Stimulated activated CD8-positive, alpha-beta memory T cell treated with anti-CD3 and anti-CD28 coated beads, Interleukin-4, amount 100 ng/mL, for 24 hours (primary cell): ENCODE measurements around the gene GRIA1.

Source experiments
- DNase-seq: peaks from one replicate; pipeline ENCODE4 v3.0.0-alpha.2; 2020; ENCODE audit warnings: low read depth

GRIA1 gene

DNA sequence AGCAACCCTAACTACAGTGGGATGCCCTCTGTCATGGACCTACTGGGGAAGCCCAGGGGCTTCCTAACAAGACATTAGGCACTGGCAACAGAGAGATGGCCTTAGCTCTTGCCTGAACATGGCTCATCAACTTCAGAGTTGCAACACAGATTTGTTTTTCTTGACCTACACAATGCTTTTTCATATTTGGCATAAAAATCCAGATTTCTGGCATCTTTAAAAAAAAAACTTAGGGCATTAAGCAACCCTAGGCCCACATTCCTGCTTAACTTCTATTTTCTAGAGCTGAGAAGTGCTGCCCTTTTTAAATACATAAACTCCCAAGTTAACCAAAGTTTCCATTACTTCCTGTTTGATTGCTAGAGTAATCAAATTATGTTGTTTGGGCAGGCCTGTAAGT is 8.0 kb downstream of the GRIA1 start:
- DNase-seq, result no peak

DNA sequence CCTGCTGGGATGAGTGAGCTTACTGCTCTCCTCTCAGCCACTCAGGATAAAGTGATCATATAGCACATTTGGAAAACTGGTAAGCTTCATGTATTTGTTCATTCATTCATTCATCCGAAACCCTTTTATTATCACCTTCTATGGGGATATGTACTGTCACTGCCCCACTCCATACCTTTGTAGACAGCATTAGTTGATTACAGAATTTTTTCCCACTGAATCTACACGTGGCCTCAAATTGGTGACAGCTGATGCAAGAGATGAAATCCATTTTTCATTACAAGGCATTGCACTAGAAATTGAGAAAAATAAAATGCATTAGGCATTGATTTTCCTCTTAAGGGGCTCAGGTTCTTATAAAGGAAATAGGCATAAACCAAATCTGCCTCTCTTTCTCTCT is 9.7 kb downstream of the GRIA1 start:
- DNase-seq, result no peak

- no peak for DNase-seq
Observed at GRCh38 chr5:153504726-153505125, 14.3 kb downstream of the GRIA1 start.

DNA sequence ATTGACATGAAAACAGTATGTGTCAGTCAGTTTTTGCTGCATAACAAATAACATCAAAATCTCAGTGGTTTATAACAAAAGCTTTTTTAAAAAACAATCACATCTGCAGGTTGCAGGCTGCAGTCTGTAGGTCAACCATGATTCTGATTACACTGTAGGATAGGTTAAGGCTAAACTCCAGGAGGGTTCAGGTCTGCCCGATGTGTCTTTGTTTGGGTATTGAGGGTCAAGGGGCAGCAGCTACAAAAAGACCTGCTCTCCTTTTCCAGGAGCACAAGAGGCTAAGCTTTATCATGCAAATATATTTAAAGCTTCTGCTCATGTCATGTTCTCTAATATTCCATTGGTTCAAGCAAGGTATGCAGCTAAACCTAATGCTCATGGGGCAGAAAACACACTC is 18.2 kb downstream of the GRIA1 start:
- no peak for DNase-seq

GRCh38 chr5:153511622-153512021 is 21.2 kb downstream of the GRIA1 start:
- DNase-seq, result no peak

DNA sequence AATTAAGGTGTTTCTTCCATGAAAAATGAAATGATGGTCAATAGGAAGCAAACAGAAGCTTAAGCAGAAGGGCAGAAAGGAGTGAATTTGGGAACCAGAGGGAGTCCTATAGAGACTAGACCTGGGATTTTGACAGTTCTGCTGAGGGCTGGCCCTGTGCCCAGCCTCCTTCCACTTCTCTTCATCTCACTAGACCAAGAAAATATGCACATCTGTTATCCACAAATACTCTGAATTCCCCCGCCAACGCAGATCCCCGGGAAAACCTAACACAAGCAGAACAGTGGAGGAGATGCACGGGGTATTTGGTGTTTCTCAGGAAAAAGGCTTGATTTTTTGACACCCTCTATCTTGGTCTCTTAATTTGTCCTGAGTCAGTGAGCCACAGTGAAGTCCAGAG is 22.7 kb downstream of the GRIA1 start:
- DNase-seq, result no peak

DNA sequence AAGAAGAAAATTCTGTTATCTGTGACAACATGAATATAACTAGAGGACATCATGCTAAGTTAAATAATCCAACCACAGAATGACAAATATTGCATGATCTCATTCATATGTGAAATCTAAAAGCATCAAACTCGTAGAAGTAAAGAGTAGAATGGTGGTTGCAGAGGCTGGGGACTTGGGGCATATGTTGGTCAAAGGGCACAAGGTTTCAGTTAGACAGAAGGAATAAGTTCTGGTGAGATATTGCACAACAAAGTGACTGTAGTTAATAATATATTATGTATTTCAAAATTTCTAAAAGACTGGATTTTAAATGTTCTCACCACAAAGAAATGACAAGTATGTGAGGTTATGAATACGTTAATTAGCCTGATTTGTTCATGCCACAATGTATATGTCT is 24.8 kb downstream of the GRIA1 start:
- DNase-seq, result no peak

- DNase-seq, result no peak
Observed at GRCh38 chr5:153516504-153517240, 26.2 kb downstream of the GRIA1 start.

DNA sequence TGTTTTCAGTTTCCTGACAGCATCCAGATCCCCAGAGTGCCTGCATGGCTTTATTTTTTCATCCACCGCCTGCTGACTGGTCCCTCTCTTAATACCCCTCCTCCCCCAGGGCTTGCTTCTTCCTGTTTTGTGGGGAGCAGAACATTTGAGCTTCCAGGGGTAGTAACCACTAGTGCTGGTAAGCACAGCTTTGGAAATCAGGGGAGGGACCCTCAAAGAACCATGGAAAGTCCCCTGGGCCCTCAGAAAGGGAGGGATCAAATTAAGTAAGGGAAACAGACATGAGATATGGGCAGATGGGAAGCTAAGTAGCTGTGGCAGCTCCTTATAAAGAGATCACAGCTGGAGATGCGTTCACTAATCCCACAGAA is 26.8 kb downstream of the GRIA1 start:
- DNase-seq, result no peak

- DNase-seq, result no peak
Observed at GRCh38 chr5:153520137-153520536, 29.7 kb downstream of the GRIA1 start.

DNA sequence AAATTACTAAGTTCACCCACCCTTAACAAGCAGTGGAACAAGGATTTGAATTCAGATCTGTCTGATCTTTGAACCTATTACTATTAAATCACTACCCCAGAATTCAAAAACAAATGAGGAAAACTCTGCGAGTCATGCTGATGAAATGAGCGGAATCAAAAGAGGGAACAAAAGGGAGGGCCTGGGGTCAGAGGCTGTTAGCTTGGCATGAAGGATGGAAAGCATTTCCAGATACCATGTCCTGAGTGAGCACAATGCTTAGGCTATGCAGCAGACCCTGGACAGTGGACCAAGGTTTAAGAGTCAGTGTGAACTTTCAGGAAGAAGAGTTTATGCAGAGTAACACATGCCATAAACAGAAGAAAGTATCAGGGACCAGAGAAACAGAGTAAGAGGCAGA is 30.5 kb downstream of the GRIA1 start:
- DNase-seq, result no peak

DNA sequence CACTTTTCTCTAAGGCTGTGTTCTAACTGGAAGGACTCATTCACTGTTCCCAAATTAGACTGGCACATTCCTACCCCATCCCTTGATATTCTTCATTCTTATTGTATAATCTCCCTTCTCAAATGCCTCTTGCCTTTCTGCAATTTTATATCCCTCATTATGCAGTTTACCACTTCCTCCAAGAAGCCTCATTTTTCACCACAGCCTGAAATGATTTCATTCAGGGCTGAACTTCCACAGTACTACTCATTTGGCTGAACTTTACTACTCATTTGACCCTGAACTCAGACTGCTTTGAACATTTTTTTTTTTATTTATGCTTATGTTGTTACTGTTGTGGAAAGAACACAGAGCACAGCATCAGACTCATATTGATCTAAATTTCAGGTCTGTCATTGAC is 32.7 kb downstream of the GRIA1 start:
- no peak for DNase-seq

DNA sequence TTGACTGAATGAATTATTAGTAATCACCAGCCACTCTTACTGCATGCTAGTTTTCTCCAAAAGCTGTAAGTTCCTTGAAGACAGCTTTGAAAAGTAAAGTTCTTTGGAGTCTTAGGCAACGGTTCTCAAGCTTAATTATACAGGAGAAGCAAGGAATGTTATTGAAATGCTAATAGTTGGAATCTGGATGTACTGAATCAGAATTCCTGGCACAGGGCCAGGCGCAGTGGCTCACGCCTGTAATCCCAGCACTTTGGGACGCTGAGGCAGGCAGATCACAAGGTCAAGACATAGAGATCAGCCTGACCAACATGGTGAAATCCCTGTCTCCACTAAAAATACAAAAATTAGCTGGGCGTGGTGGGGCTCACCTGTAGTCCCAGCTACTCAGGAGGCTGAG is 33.4 kb downstream of the GRIA1 start:
- no peak for DNase-seq

DNA sequence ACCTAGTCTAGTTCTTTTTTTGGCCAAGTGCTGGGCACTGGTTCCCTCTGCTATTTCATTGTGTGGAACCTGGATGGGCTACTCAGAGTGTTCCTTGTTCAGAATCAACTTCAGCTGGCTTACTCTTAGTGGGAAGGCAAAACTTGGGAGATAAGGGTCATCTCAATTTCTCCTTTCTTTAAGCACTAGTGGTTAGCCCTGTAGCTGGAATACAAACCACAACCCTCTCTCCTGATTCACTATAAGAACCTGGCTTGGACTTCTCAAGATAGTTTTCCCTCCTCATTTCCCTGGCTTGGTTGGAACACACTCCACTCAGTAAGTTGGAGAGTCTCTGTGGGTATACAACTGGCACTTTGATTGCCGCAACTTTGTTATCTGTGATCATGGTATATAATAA is 35.1 kb downstream of the GRIA1 start:
- DNase-seq, result no peak

GRCh38 chr5:153530357-153531143 is 40.1 kb downstream of the GRIA1 start:
- no peak for DNase-seq

GRCh38 chr5:153533546-153533945 is 43.1 kb downstream of the GRIA1 start:
- DNase-seq, result no peak

DNA sequence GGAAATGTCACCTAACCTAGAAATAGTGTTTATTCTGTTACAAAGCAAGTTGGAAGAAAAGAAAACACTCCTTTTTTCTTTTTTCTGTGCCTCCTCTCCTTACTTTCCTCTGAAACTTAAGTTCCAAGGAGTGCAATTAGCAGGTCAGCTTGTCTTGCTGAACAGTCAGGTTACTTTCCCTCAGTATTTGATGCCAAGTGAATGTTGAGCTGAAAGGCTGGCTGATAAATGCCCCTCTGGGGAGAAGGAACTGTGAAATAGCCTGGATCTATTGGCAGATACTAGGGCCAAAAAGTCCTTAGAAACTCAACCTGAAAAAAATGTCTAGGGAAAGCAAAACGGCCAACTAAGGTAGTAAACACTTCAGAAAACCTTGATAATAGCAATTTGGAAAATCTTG is 43.6 kb downstream of the GRIA1 start:
- DNase-seq, result no peak

GRCh38 chr5:153537207-153537606 is 46.7 kb downstream of the GRIA1 start:
- DNase-seq, result no peak

- DNase-seq, result no peak
Observed at GRCh38 chr5:153539983-153540382, 49.5 kb downstream of the GRIA1 start.

DNA sequence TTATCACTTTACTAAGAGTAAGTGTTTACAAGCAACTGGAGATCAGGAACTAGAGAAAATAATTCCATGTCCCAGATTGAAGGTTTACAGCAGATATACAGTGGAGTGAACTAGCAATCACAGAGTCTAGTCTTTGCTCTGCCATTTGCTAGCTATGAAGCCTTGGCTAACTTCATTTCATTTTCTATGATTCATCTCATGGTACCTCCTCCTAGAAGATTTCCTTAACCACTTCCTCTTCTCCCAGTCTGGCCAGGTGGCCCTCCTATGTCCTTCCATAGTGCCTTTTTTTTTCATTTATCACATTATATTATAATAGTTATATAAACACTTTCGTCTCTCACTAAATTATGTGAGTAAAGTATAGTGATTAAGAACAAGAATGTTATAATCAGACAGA is 52.1 kb downstream of the GRIA1 start:
- no peak for DNase-seq

DNA sequence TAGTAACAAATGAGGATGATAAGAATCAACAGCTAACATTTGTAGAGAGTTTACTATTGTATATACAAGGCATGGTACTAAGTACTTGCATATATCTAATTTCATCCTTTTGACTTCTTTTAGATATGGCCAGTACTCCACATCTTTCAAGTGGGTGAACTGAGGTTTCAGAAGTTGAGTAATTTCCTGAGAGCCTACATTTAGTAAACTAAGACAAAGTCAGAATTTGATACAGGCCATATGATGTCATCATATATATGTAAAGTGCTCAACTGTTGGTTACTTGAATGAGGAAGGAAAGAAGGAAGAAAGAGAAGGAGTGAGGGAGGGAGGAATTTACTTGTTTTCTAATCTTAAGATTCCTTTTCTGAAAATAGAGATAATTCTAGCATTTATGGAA is 52.8 kb downstream of the GRIA1 start:
- DNase-seq, result no peak

DNA sequence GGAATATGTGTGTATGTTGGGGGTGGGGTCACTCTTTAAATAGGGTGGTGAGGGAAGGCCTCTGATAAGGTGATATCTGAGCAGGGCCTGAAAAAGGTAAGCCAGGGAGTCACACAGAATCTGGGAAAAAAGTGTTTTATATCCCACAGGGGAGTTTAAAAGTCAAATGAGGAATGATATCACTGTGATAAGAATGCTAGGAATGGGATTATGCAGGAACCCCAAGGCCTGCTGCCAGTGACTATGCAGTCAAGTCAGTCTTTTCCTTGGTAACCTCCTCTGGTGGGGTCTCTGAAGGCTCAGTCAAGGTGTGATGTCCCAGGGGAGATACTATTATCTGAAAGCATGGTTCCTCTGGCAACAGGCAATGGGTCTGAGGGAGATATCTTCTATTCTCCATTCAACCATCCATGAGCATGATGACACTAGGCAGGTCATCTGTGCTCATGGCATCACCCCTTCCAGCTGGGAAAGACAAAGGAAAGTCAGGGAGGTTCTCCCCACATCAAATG is 53.5 kb downstream of the GRIA1 start:
- no peak for DNase-seq

- no peak for DNase-seq
Observed at GRCh38 chr5:153544706-153545105, 54.2 kb downstream of the GRIA1 start.

GRCh38 chr5:153546566-153546965 is 56.1 kb downstream of the GRIA1 start:
- no peak for DNase-seq
